Peyer's patch (tissue), 4 donors: Measurements from ENCODE around the gene AP1M2.
"Not testable (repeated sequence)": the region's sequence is repeated elsewhere in the genome, so short reads cannot be mapped to it uniquely, and the experiment has no call there.

Source experiments
- POLR2A ChIP-seq, 2 donors: fragments of 450-650 bp; IDR thresholded peaks; one replicate each; pipeline ENCODE4 v1.5.1; 2017; ENCODE audit warnings: antibody characterized with exemption in 2 of 2, mild to moderate bottlenecking in 2 of 2, moderate library complexity in 2 of 2
- TF ChIP-seq, protein P1 (sequence below), 6 experiments: fragments of 450-650 bp in 4 of 6; fragments of 200-600 bp in 2 of 6; sonication (generic) in 1 of 6; IDR thresholded peaks; one replicate each; pipeline ENCODE4 v1.5.1; 2017 to 2019; ENCODE audit warnings: antibody characterized with exemption in 6 of 6, mild to moderate bottlenecking in 3 of 6, moderate library complexity in 1 of 6

DNA sequence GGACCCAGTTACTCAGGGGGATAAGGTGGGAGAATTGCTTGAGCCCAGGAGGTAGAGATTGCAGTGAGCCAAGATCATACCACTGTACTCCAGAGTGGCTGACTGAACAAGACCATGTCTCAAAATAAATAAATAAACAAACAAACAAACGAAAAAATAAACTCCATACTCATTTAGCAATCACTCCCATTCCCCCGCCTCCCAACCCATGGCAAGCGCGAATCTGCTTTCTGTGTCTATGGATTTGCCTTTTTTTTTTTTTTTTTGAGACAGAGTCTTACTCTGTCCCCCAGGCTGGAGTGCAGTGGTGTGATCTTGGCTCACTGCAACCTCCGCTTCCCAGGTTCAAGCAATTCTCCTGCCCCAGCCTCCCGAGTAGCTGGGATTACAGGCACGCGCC is 60.2 kb downstream of the AP1M2 start:
- TF ChIP-seq, protein P1, sequence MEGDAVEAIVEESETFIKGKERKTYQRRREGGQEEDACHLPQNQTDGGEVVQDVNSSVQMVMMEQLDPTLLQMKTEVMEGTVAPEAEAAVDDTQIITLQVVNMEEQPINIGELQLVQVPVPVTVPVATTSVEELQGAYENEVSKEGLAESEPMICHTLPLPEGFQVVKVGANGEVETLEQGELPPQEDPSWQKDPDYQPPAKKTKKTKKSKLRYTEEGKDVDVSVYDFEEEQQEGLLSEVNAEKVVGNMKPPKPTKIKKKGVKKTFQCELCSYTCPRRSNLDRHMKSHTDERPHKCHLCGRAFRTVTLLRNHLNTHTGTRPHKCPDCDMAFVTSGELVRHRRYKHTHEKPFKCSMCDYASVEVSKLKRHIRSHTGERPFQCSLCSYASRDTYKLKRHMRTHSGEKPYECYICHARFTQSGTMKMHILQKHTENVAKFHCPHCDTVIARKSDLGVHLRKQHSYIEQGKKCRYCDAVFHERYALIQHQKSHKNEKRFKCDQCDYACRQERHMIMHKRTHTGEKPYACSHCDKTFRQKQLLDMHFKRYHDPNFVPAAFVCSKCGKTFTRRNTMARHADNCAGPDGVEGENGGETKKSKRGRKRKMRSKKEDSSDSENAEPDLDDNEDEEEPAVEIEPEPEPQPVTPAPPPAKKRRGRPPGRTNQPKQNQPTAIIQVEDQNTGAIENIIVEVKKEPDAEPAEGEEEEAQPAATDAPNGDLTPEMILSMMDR (IDR thresholded peaks at IDR 0.05), result not testable (repeated sequence)
- TF ChIP-seq POLR2A (IDR thresholded peaks at IDR 0.05), result not testable (repeated sequence)
